Spleen (tissue), 11 donors: ENCODE data around the gene GNS. TPM values are rescaled to one million over a fixed set of nuclear protein-coding genes. Genes with fewer than 3 reads are reported as not detected.

ENCODE experiments used
- DNase-seq: peaks from one replicate; pipeline ENCODE4 v3.0.0-alpha.2; 2020
- H3K27ac ChIP-seq, 8 donors: fragments of 200-600 bp; sonication (generic) in 7 of 8; 1 replicate in 4 of 8; 2 replicates in 4 of 8; pipeline versions ENCODE4 v1.5.0 to v1.8.0; 2016 to 2021; ENCODE audit warnings: inconsistent platforms in 4 of 8, mild to moderate bottlenecking in 4 of 8, moderate library complexity in 1 of 8
- H3K27me3 ChIP-seq, 7 donors: fragments of 200-600 bp; sonication (generic) in 6 of 7; replicated peaks in 1 of 7; 1 replicate in 4 of 7; 2 replicates in 3 of 7; pipeline versions ENCODE4 v1.5.0 to v1.8.0; 2016 to 2021; ENCODE audit warnings: inconsistent platforms in 3 of 7, mild to moderate bottlenecking in 1 of 7
- H3K36me3 ChIP-seq, 6 donors: fragments of 200-600 bp; sonication (generic) in 5 of 6; 1 replicate in 4 of 6; 2 replicates in 2 of 6; pipeline versions ENCODE4 v1.5.0 to v1.8.0; 2016 to 2021; ENCODE audit warnings: inconsistent platforms in 2 of 6
- H3K4me1 ChIP-seq, 6 donors: fragments of 200-600 bp; sonication (generic) in 5 of 6; 1 replicate in 3 of 6; 2 replicates in 3 of 6; pipeline versions ENCODE4 v1.5.0 to v1.8.0; 2016 to 2021; ENCODE audit warnings: inconsistent platforms in 3 of 6
- H3K4me3 ChIP-seq, 8 donors: fragments of 200-600 bp; sonication (generic) in 7 of 8; 1 replicate in 4 of 8; 2 replicates in 4 of 8; pipeline versions ENCODE4 v1.5.0 to v1.8.0; 2016 to 2021; ENCODE audit warnings: inconsistent platforms in 4 of 8, mild to moderate bottlenecking in 4 of 8, moderate library complexity in 2 of 8
- H3K9me3 ChIP-seq, 8 donors: fragments of 200-600 bp; sonication (generic) in 7 of 8; 1 replicate in 4 of 8; 2 replicates in 4 of 8; pipeline versions ENCODE4 v1.5.0 to v1.8.0; 2016 to 2021; ENCODE audit warnings: inconsistent platforms in 4 of 8
- POLR2A ChIP-seq, 3 donors: fragments of 450-650 bp; IDR thresholded peaks; one replicate each; pipeline ENCODE4 v1.5.1; 2017; ENCODE audit warnings: antibody characterized with exemption in 3 of 3, mild to moderate bottlenecking in 1 of 3
- POLR2AphosphoS5 ChIP-seq, 3 donors: sonication (generic); formaldehyde crosslinking; IDR thresholded peaks; one replicate each; pipeline ENCODE4 v1.5.1; 2017; ENCODE audit warnings: antibody characterized with exemption in 3 of 3
- WGBS, 5 donors: extraction: QIAGEN DNeasy Blood & Tissue Kit in 3 of 5; methylation state at CpG; one replicate each; pipeline versions ENCODE4 v1.1.5 to v1.1.7; 2013 to 2018; 5-methylcytosine and 5-hydroxymethylcytosine counted together
- intact Hi-C: fragments of 100-400 bp; cut with DNase I; formaldehyde crosslinking; loops from one replicate; pipeline ENCODE4 v1.15.0; 2023; ENCODE audit warnings: low total_unique reads
- polyA plus RNA-seq, 3 donors: library from polyadenylated mRNA; stranded (reverse); fragments of 200-250 nt; gene quantifications; one replicate each; pipeline ENCODE4 v1.2.1, GENCODE V29; 2013
- total RNA-seq, 7 donors: library from RNA; depleted of rRNA in 3 of 7; stranded (reverse); fragments of >200 nt in 3 of 7; fragmentation: NEBNext Ultra II Directional in 4 of 7; extraction: Animal tissue kit (Norgen Biotek cat#: 25700) in 4 of 7; gene quantifications; one replicate each; pipeline versions ENCODE4 v1.1.0 to v1.2.1, GENCODE V29; 2016 to 2021
- TF ChIP-seq, protein P1 (sequence below), 11 experiments: fragments of 200-600 bp in 7 of 11; fragments of 450-650 bp in 4 of 11; sonication (generic) in 4 of 11; IDR thresholded peaks in 8 of 11; conservative IDR thresholded peaks in 3 of 11; 1 replicate in 7 of 11; 2 replicates in 4 of 11; pipeline versions ENCODE4 v1.4.0 to v1.8.0; 2016 to 2021; ENCODE audit warnings: antibody characterized with exemption in 11 of 11, inconsistent platforms in 4 of 11, mild to moderate bottlenecking in 1 of 11
- donor health status: healthy with polysubstance abuse.
- donor health status: DM: no; HTN: no; CAD: no; lungs with moderate emphysema.
- donor health status: DM: no; HTN: no; CAD: no.
- donor health status: Bipolar disorder and iron deficiency.
- donor health status: healthy.
- donor health status: DM: no; HTN: no; CAD: no.
- donor health status: DM: yes; HTN: yes; CAD: no.

The GNS gene
- total and polyA plus RNA-seq, 10 donors = 8.3 to 154 (median 126) TPM

DNA sequence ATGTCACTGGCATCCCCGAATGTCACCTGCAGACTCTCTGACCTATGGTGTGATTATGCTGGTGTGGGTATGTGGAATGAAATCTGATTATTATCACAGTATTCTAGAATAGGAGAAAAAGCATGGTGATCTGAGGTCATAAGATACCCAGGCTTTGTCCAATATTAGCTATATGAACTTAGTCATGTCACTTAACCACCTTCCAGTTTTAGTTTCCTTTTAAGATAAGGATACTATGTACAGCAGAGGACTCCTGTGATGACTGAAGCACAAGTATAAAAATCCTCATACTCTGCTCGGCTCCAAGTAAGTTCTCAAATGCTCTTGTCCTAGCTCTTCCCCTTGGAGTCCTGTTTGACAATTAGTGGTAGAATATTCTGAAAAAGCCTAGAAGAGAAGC, 2.8 kb downstream of the GNS start:
- H3K4me1 ChIP-seq = peaks cover 35 to 92% (median 71%) of the 10 kb centered on the region in 6 donors
- peak overlapping the region in 2 of 8 donors; percentile 15 to 93 for H3K27ac ChIP-seq
- H3K27me3 ChIP-seq = no peaks in the 10 kb centered on the region
- H3K36me3 ChIP-seq = peaks cover 0 to 36% (median 2%) of the 10 kb centered on the region in 6 donors
- H3K9me3 ChIP-seq = no peaks in the 10 kb centered on the region
- 68 to 89% (median 85%) methylated on average over 2 of the region's 2 CpGs for WGBS, 5 donors
- no peak for DNase-seq
- TF ChIP-seq POLR2A (IDR thresholded peaks at IDR 0.05) (no peak), POLR2AphosphoS5 (IDR thresholded peaks at IDR 0.05) (no peak)
- TF ChIP-seq, protein P1, sequence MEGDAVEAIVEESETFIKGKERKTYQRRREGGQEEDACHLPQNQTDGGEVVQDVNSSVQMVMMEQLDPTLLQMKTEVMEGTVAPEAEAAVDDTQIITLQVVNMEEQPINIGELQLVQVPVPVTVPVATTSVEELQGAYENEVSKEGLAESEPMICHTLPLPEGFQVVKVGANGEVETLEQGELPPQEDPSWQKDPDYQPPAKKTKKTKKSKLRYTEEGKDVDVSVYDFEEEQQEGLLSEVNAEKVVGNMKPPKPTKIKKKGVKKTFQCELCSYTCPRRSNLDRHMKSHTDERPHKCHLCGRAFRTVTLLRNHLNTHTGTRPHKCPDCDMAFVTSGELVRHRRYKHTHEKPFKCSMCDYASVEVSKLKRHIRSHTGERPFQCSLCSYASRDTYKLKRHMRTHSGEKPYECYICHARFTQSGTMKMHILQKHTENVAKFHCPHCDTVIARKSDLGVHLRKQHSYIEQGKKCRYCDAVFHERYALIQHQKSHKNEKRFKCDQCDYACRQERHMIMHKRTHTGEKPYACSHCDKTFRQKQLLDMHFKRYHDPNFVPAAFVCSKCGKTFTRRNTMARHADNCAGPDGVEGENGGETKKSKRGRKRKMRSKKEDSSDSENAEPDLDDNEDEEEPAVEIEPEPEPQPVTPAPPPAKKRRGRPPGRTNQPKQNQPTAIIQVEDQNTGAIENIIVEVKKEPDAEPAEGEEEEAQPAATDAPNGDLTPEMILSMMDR (IDR thresholded peaks at IDR 0.05 in 8 of 11, conservative IDR thresholded peaks at IDR 0.05 in 3 of 11) = no peak
- no peak overlapping the region for H3K4me3 ChIP-seq
- intact Hi-C loops = no loop called here

DNA sequence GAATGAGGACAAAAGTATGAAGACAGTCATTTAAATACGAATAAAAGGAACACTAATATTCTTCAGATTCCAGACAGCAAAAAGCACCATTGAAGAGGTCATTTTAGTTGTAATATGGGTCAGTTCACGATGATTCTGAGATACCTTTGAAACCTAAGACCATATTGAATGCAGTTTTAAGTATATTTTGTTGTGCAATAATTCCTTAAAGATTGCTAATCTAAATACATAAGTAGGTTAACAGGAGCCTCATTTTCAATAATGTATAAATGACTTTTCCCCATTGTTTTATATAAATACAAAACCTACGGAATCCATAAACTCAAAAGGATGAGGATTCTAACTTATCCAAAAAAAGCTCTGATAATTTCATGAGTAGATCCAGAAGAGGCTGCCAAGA, 5.8 kb downstream of the GNS start:
- TF ChIP-seq POLR2AphosphoS5 (IDR thresholded peaks at IDR 0.05) = no peak
- TF ChIP-seq, protein P1 (IDR thresholded peaks at IDR 0.05 in 8 of 11, conservative IDR thresholded peaks at IDR 0.05 in 3 of 11) = no peak
- TF ChIP-seq POLR2A (IDR thresholded peaks at IDR 0.05) = no peak
- WGBS, 5 donors = 85 to 94% (median 88%) methylated on average over 3 of the region's 3 CpGs
- H3K27ac ChIP-seq = peak overlapping the region in 7 of 8 donors; percentile 9 to 76 (median 26)

DNA sequence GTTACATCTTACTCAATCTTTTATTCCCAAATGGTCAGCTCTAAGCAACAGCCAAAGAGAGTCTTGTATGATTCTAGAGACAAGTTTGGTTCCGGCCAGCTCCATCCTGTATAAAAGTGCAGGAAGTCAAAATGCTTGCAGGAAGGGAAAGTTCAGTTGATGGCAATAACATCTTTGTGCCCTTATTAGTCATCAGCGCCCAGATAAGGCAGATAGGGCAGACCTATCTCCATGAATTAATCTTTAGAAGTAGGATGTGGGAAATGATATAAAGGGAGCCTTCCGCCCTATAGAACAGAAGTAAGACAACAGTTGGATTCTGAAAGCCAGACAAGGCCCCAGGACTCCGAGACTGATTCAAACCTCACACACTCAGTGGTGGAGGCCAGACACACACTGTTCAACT, 6.4 kb downstream of the GNS start:
- TF ChIP-seq POLR2AphosphoS5 (IDR thresholded peaks at IDR 0.05) (peak in 1 of 3 donors; percentile 50), POLR2A (IDR thresholded peaks at IDR 0.05) (no peak)
- TF ChIP-seq, protein P1 (IDR thresholded peaks at IDR 0.05 in 8 of 11, conservative IDR thresholded peaks at IDR 0.05 in 3 of 11) = no peak
- Histone ChIP-seq H3K27ac (peak overlapping the region in 7 of 8 donors; percentile 9 to 76 (median 26)), H3K27me3 (no peaks in the 10 kb centered on the region), H3K4me3 (no peak overlapping the region), H3K4me1 (peaks cover 22 to 85% (median 60%) of the 10 kb centered on the region in 6 donors), H3K36me3 (peaks cover 0 to 69% (median 23%) of the 10 kb centered on the region in 6 donors), H3K9me3 (no peaks in the 10 kb centered on the region)
- intact Hi-C loops = no loop called here
- no peak for DNase-seq
- 59 to 72% (median 66%) methylated on average over 4 of the region's 4 CpGs for WGBS, 5 donors

More for the DNA sequence above, 5.8 kb downstream of the GNS start:
- intact Hi-C loops = no loop called here
- DNase-seq = no peak
- H3K4me1 ChIP-seq = peaks cover 27 to 85% (median 60%) of the 10 kb centered on the region in 6 donors
- H3K36me3 ChIP-seq = peaks cover 0 to 63% (median 22%) of the 10 kb centered on the region in 6 donors
- H3K9me3 ChIP-seq = no peaks in the 10 kb centered on the region
- H3K4me3 ChIP-seq = no peak overlapping the region
- no peaks in the 10 kb centered on the region for H3K27me3 ChIP-seq

DNA sequence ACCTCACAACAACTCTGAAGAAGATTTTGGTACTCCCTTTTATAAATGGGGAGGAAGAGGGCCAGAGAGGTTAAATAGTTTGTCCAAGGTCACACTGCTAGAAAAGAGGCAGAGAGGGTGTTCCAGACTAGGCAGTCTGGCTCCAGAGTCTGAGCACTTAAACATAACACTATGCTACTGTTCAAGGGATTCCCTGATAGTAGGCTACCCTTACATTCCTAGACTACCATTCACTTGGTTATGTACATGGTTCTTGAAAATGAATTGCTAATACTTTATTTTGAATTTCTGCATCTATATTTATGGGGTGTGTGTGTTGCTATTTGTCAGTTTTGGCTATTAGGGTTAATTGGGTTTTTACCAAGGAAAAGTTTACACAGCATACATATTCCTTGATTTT, 7.2 kb downstream of the GNS start:
- peak overlapping the region in 2 of 8 donors; percentile 30 to 69 for H3K27ac ChIP-seq
- intact Hi-C loops = no loop called here
- peaks cover 18 to 85% (median 59%) of the 10 kb centered on the region in 6 donors for H3K4me1 ChIP-seq
- no peak for DNase-seq
- TF ChIP-seq POLR2AphosphoS5 (IDR thresholded peaks at IDR 0.05) (no peak), POLR2A (IDR thresholded peaks at IDR 0.05) (no peak)
- TF ChIP-seq, protein P1 (IDR thresholded peaks at IDR 0.05 in 8 of 11, conservative IDR thresholded peaks at IDR 0.05 in 3 of 11) = no peak
- H3K4me3 ChIP-seq = no peak overlapping the region
- H3K9me3 ChIP-seq = no peaks in the 10 kb centered on the region
- H3K27me3 ChIP-seq = no peaks in the 10 kb centered on the region
- peaks cover 0 to 77% (median 27%) of the 10 kb centered on the region in 6 donors for H3K36me3 ChIP-seq
